K562 treated with DMSO at 1 percent for 12 hours (cell line): ENCODE measurements around the gene MAX. TPM values are rescaled to one million over a fixed set of nuclear protein-coding genes. Genes with fewer than 3 reads are reported as not detected.

Experiments used
- total RNA-seq: library from RNA; unstranded; fragments of 300-600 nt; gene quantifications from 2 replicates; pipeline ENCODE4 v1.2.3, GENCODE V29; 2022; ENCODE audit not compliant: insufficient read depth

MAX gene, protein sequence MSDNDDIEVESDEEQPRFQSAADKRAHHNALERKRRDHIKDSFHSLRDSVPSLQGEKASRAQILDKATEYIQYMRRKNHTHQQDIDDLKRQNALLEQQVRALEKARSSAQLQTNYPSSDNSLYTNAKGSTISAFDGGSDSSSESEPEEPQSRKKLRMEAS
- total RNA-seq = 25.1 and 66.0 TPM in 2 replicates

GRCh38 chr14:65102441-65103149 lies at the start of gene MAX:
Gene MAX (minus strand): TSS chr14:65102517. CDS start chr14:65102339, 178 bp downstream.

Other genes with a start within 250 kb of the MAX start
- gene SPTB, start 222.6 kb downstream of the MAX start, total RNA-seq = 3.8 and 10.2 TPM in 2 replicates
- gene CHURC1, start 188.1 kb downstream of the MAX start, total RNA-seq = 31.4 and 33.8 TPM in 2 replicates
- gene GPX2, start 159.8 kb downstream of the MAX start, total RNA-seq = not detected in 2 replicates
- 0.26 TPM in 1 of 2 replicates, not detected in the other for gene RAB15, start 130.2 kb downstream of the MAX start, total RNA-seq
- gene FNTB, start 115.6 kb downstream of the MAX start, total RNA-seq = 6.9 and 11.2 TPM in 2 replicates